HG03066 (cell line): Measurements from ENCODE around the gene CCZ1.
A peak's percentile ranks its signal among the peaks of the same experiment; 100 is the strongest.
"Not testable (repeated sequence)": the region's sequence is repeated elsewhere in the genome, so short reads cannot be mapped to it uniquely, and the experiment has no call there.

Experiments
- ATAC-seq: cut with Tn5 transposase; IDR thresholded peaks from one replicate; pipeline ENCODE4 v1.9.1; 2021; ENCODE audit warnings: low read depth; ENCODE audit not compliant: unreplicated experiment

The CCZ1 gene

GRCh38 chr7:5898480-5899224 is at the start of gene CCZ1:
CCZ1 (plus strand) TSS chr7:5898733; CDS start chr7:5898800, 67 bp downstream.
- ATAC-seq, result peak; percentile 79

- no peak for ATAC-seq
Observed at GRCh38 chr7:5850944-5851343, 47.6 kb upstream of the CCZ1 start.

- ATAC-seq, result no peak
Observed at GRCh38 chr7:5854738-5855137, 43.8 kb upstream of the CCZ1 start.

GRCh38 chr7:5857041-5857575 is 41.4 kb upstream of the CCZ1 start:
- not testable (repeated sequence) for ATAC-seq

- not testable (repeated sequence) for ATAC-seq
Observed at GRCh38 chr7:5858494-5858893, 40.0 kb upstream of the CCZ1 start.

GRCh38 chr7:5861281-5861680 is 37.3 kb upstream of the CCZ1 start:
- not testable (repeated sequence) for ATAC-seq

- ATAC-seq, result not testable (repeated sequence)
Observed at GRCh38 chr7:5862753-5863366, 35.7 kb upstream of the CCZ1 start.

GRCh38 chr7:5865279-5865931 is 33.1 kb upstream of the CCZ1 start:
- not testable (repeated sequence) for ATAC-seq

- ATAC-seq, result no peak
Observed at GRCh38 chr7:5867060-5867459, 31.5 kb upstream of the CCZ1 start.

GRCh38 chr7:5868928-5869341 is 29.6 kb upstream of the CCZ1 start:
- ATAC-seq, result not testable (repeated sequence)

- ATAC-seq, result no peak
Observed at GRCh38 chr7:5869691-5870090, 28.8 kb upstream of the CCZ1 start.

GRCh38 chr7:5870311-5870710 is 28.2 kb upstream of the CCZ1 start:
- no peak for ATAC-seq

GRCh38 chr7:5872326-5872725 is 26.2 kb upstream of the CCZ1 start:
- ATAC-seq, result no peak

- not testable (repeated sequence) for ATAC-seq
Observed at GRCh38 chr7:5879591-5879990, 18.9 kb upstream of the CCZ1 start.

GRCh38 chr7:5880106-5880505 is 18.4 kb upstream of the CCZ1 start:
- ATAC-seq, result not testable (repeated sequence)

GRCh38 chr7:5884431-5884830 is 14.1 kb upstream of the CCZ1 start:
- not testable (repeated sequence) for ATAC-seq

- not testable (repeated sequence) for ATAC-seq
Observed at GRCh38 chr7:5888021-5888420, 10.5 kb upstream of the CCZ1 start.

GRCh38 chr7:5890244-5890643 is 8.3 kb upstream of the CCZ1 start:
- ATAC-seq, result not testable (repeated sequence)

- no peak for ATAC-seq
Observed at GRCh38 chr7:5892498-5892897, 6.0 kb upstream of the CCZ1 start.

GRCh38 chr7:5897369-5897919 is 1.1 kb upstream of the CCZ1 start:
- not testable (repeated sequence) for ATAC-seq

- not testable (repeated sequence) for ATAC-seq
Observed at GRCh38 chr7:5903002-5903401, 4.5 kb downstream of the CCZ1 start.
